Small intestine (tissue), 7 donors: Measurements from ENCODE around the gene FBXL13. TPM values are rescaled to one million over a fixed set of nuclear protein-coding genes. Genes with fewer than 3 reads are reported as not detected.

Experiments
- DNase-seq, 2 donors: peaks; one replicate each; pipeline versions ENCODE4 v3.0.0 to v3.0.0-alpha.2; 2013
- FAIRE-seq: peaks from 2 replicates; lab custom pipeline; 2012; peaks lifted over from hg19 to GRCh38; lab: Jason Lieb, UNC
- H3K27ac ChIP-seq, 3 donors: one replicate each; pipeline ENCODE4 v1.5.1; 2013; ENCODE audit warnings: low read length in 2 of 3, mild to moderate bottlenecking in 2 of 3, control low read depth in 1 of 3, inconsistent platforms in 1 of 3, low read depth in 1 of 3, moderate library complexity in 1 of 3
- H3K27me3 ChIP-seq, 3 donors: one replicate each; pipeline ENCODE4 v1.6.1; 2013; ENCODE audit warnings: low read length in 3 of 3, inconsistent platforms in 1 of 3; ENCODE audit not compliant: control insufficient read depth in 3 of 3, insufficient read depth in 3 of 3
- H3K36me3 ChIP-seq, 3 donors: one replicate each; pipeline ENCODE4 v1.6.1; 2013; ENCODE audit warnings: low read length in 3 of 3, inconsistent platforms in 1 of 3, low read depth in 1 of 3, mild to moderate bottlenecking in 1 of 3, moderate library complexity in 1 of 3; ENCODE audit not compliant: control insufficient read depth in 3 of 3, insufficient read depth in 2 of 3
- H3K4me1 ChIP-seq, 3 donors: one replicate each; pipeline ENCODE4 v1.6.1; 2013; ENCODE audit warnings: low read length in 2 of 3, inconsistent platforms in 1 of 3, low read depth in 1 of 3, mild to moderate bottlenecking in 1 of 3, moderate library complexity in 1 of 3; ENCODE audit not compliant: control insufficient read depth in 3 of 3, insufficient read depth in 2 of 3
- H3K4me3 ChIP-seq, 3 donors: one replicate each; pipeline ENCODE4 v1.5.1; 2013; ENCODE audit warnings: low read length in 3 of 3, control low read depth in 1 of 3, inconsistent platforms in 1 of 3, low read depth in 1 of 3, mild to moderate bottlenecking in 1 of 3, moderate library complexity in 1 of 3
- H3K9me3 ChIP-seq, 2 donors: one replicate each; pipeline ENCODE4 v1.6.1; 2013; ENCODE audit warnings: low read depth in 1 of 2, low read length in 1 of 2; ENCODE audit not compliant: control insufficient read depth in 2 of 2, insufficient read depth in 1 of 2
- WGBS, 3 donors: extraction: QIAGEN DNeasy Blood & Tissue Kit; methylation state at CpG; one replicate each; pipeline ENCODE4 v1.1.7; 2013; 5-methylcytosine and 5-hydroxymethylcytosine counted together
- polyA plus RNA-seq, 4 donors: library from polyadenylated mRNA; stranded (reverse) in 3 of 4; unstranded in 1 of 4; fragments of 200-250 nt in 3 of 4; fragments of 120-200 nt in 1 of 4; gene quantifications; one replicate each; pipeline versions ENCODE4 v1.2.1 to v1.2.3, GENCODE V29; 2013
- donor health status: healthy with polysubstance abuse.
- donor health status: control.
- donor health status: control.
- donor health status: Bipolar disorder and iron deficiency.
- donor health status: healthy.

The FBXL13 gene
- polyA plus RNA-seq, 4 donors = 0.10 to 0.38 TPM; not detected in 2

DNA sequence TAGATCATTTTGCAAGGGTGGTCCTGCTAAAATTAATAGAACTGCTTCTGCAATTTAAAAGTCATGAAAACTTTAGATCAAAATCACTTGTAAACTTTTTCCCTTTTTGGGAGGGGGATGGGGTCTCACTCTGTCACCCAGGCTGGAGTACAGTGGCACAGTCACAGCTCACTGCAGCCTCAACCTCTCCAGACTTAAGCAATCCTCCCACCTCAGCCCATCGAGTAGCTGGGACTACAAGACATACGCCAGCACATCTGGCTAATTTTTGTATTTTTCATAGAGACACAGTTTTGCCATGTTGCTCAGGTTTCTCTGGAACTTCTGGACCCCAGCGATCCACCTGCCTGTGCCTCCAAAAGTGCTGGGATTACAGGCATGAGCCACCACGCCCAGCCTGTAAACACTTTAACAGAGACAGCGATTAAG is 82.1 kb downstream of the FBXL13 start:
- no peaks in the 10 kb centered on the region for H3K36me3 ChIP-seq
- H3K9me3 ChIP-seq = no peaks in the 10 kb centered on the region
- H3K27ac ChIP-seq = peak overlapping the region in 2 of 3 donors; percentile 9 to 18
- H3K4me1 ChIP-seq = peaks cover 0 to 4% (median 4%) of the 10 kb centered on the region in 3 donors
- WGBS, 3 donors = 84 to 93% (median 91%) methylated on average over 5 of the region's 5 CpGs
- H3K4me3 ChIP-seq = no peak overlapping the region
- no peak for FAIRE-seq
- DNase-seq = no peak
- no peaks in the 10 kb centered on the region for H3K27me3 ChIP-seq

DNA sequence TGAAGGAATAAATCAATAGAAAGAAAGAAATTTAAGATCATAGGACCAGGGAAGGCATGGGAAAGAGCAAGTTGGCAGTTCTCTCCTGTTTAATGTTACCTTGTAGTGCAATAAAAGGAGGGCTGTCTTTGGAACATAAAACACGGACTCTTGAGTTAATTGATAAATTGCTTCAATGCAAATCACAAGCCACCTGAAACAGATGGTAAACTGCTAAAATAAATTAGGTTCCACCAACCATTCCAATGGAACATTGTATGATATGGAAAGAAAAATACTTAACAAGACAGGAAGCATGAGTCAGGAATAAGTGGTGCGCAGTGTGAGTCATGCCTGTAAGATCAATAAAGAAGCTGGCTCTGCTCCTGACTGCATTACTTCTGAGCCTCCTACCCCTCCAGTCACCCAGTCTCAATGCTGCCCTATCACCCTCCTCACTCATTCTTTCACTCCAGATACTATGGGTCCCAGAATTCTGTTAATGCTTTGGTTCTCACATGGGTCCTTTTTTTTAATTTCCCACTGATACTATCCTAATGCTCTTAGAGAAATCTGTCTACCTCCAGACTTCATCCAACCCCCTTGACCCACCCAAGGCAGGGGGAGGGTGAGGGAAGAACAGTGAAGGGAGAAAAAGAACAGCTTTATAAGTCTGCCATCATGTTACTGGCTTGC is 82.9 kb downstream of the FBXL13 start:
- H3K27ac ChIP-seq = peak overlapping the region in 1 of 3 donors; percentile 38
- FAIRE-seq = no peak

DNA sequence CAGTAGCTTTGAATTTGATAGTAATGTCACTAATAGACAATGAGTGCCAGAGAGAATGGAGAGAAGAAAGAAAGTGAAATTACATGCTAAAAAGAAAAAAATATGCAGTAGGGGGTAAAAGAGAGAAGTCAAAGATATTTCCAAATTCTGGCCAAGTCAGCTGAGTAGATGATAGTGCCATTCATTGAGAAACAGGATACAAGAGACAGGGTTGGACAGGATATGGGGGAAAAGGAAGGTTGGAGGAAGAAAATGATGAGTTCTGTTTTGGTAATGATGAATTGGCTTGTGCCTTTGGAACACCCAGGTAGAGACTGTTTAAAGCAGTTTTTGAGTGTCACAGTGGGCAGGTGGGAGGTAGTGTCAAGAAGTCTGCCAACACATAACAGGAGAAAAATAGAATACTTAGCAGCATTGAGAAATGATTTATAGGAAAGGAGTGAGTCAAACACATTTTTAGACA is 83.5 kb downstream of the FBXL13 start:
- no peaks in the 10 kb centered on the region for H3K27me3 ChIP-seq
- H3K4me1 ChIP-seq = peaks cover 0 to 4% (median 4%) of the 10 kb centered on the region in 3 donors
- no peak for DNase-seq
- no peaks in the 10 kb centered on the region for H3K36me3 ChIP-seq
- H3K4me3 ChIP-seq = no peak overlapping the region
- no peak for FAIRE-seq
- H3K27ac ChIP-seq = peak overlapping the region in 1 of 3 donors; percentile 36
- H3K9me3 ChIP-seq = no peaks in the 10 kb centered on the region

More for the DNA sequence above, 82.9 kb downstream of the FBXL13 start:
- DNase-seq = peak in 1 of 2 donors; percentile 73
- Histone ChIP-seq H3K27me3 (no peaks in the 10 kb centered on the region), H3K36me3 (no peaks in the 10 kb centered on the region), H3K4me1 (peaks cover 0 to 4% (median 4%) of the 10 kb centered on the region in 3 donors), H3K4me3 (no peak overlapping the region), H3K9me3 (no peaks in the 10 kb centered on the region)
- WGBS, 3 donors = 22 to 53% (median 52%) methylated on average over 2 of the region's 2 CpGs

DNA sequence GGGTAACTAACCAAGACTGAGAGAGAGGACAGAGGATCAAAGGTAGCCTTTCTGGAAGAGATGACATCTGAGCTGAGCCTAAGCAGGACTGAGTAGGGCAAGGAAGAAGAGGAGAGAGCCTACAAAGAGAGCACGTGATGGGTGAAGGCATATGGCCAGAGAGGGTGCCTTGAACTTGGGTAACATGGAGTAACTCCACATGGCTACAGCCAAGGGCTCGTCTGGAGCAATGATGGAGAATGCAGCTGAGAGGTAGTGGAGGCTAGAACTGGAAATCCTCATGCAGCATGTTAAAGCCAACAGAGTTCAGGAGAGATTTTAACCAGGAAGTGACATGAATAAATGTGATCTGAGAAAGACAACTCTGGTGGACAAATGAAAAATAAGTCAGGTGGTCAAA is 84.0 kb downstream of the FBXL13 start:
- DNase-seq = no peak
- H3K4me1 ChIP-seq = peaks cover 0 to 4% (median 4%) of the 10 kb centered on the region in 3 donors
- FAIRE-seq = no peak
- no peaks in the 10 kb centered on the region for H3K27me3 ChIP-seq
- no peaks in the 10 kb centered on the region for H3K36me3 ChIP-seq
- H3K4me3 ChIP-seq = no peak overlapping the region
- H3K9me3 ChIP-seq = no peaks in the 10 kb centered on the region
- WGBS, 3 donors = 63 to 82% (median 69%) methylated on average over 2 of the region's 2 CpGs
- no peak overlapping the region for H3K27ac ChIP-seq

DNA sequence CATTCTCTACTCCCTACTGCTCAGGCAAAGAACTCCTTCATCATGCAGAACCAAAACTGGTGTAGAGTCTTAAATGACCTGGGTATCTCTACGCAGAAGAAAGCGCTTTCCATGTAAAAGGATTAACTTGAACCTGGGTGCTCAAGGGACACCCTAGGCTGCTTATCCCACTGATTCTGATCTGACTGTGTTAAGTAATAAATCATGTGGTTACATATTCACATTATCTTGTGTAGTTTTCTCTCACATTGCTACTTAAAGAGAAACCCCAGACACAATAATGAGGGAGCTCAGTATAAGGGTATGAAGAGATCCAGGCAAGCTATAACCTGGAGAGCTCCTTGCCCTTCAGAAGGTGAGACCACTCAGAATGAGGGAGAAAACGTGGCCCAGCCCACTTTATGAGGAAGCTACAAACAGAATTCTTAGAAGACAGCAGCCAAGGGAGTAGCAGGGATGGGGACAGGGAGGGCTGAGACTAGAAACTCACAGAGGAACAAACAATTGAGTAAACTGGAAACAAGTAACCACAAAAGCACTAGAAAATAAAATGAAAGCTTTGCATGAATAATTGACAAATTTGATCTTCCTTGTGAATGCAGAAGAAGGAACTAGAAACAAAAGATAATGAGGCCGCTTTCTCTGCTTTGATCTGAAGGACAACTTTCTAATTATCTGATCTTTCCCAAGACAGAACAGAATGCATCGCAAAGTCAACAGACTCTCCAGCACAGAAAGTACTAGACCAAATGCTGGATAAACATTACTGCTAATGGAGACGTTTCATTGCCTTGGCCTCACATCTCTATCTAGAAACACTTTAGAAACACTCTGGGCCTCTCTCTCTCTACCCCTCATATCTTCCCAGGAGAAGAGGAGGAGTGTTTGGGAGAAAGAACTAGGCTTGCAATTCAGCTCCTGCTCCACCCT is 85.7 kb downstream of the FBXL13 start:
- Histone ChIP-seq H3K27ac (no peak overlapping the region), H3K36me3 (no peaks in the 10 kb centered on the region), H3K27me3 (no peaks in the 10 kb centered on the region), H3K4me3 (no peak overlapping the region), H3K4me1 (peaks cover 0 to 4% (median 4%) of the 10 kb centered on the region in 3 donors), H3K9me3 (no peaks in the 10 kb centered on the region)
- no peak for FAIRE-seq
- no peak for DNase-seq
- 49 to 67% (median 65%) methylated on average over 6 of the region's 6 CpGs for WGBS, 3 donors

DNA sequence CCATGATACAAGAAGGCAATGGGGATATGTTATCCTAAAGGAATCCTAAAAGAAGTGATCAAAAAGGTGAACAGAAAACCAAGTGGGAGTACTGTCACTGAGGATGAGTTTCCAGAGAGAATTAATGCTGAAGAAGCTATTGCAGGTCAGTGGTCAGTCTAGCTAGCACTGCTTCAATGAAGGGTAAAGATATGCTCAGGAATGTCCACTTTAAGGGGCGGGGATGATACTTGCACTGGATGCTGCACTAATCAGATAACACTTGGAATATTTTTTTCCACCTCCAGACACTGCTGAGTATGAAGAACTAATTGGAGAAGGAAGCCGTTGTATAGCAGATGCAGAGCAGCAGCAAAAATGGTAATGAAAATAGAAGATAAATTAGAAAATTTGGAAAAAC is 86.5 kb downstream of the FBXL13 start:
- Histone ChIP-seq H3K4me3 (no peak overlapping the region), H3K27ac (no peak overlapping the region), H3K9me3 (no peaks in the 10 kb centered on the region), H3K36me3 (no peaks in the 10 kb centered on the region), H3K4me1 (peaks cover 0 to 4% (median 4%) of the 10 kb centered on the region in 3 donors), H3K27me3 (no peaks in the 10 kb centered on the region)
- WGBS, 3 donors = 82 to 85% (median 83%) methylated on average over 2 of the region's 2 CpGs
- DNase-seq (no peak), FAIRE-seq (no peak)

DNA sequence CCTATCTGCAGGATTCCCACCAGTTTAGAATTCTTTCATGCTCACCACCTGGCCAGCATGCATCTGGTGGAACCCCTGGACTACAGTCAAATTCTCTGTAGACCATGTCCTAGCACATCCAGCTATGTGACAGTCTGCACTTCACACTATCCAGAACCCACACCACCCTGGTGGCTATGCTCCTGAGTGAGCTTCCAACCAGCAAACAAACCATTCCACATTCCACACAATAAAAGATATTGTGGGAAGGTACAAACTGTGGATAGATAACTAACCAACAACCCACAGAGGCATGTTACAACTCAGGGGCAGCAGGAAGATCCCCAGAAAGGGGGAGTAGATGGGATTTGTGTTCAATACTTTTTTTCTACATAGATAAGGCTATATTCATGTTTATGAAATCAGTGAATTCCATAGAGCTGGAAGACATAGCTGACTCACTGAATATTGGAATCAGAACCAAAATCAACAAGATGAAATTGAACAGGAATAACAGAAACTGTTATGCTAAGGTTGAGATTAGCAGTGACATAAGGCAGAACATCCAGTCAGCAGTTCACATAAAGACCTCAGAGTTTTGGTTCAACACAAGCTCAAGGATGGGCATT is 89.3 kb downstream of the FBXL13 start:
- Histone ChIP-seq H3K27me3 (no peaks in the 10 kb centered on the region), H3K9me3 (peaks cover 0 to 1% of the 10 kb centered on the region in 2 donors), H3K36me3 (no peaks in the 10 kb centered on the region), H3K4me1 (no peaks in the 10 kb centered on the region), H3K4me3 (no peak overlapping the region), H3K27ac (no peak overlapping the region)
- FAIRE-seq (no peak), DNase-seq (no peak)

DNA sequence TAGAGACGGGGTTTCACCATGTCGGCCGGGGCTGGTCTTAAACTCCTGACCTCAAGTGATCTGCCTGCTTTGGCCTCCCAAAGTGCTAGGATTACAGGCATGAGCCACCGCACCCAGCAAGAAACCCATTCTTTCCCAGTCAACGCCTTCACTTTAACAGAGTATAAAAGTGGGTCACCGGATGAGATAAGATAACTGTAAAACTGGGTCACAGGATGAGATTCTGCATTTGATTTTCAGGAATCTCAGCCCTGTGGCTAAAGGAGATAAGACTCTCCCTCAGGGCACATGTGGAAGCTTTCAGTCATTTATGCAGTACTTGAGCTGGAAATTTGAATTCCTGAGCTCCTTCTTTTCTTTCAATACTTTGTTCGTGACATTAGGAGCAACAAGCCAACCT is 91.0 kb downstream of the FBXL13 start:
- Histone ChIP-seq H3K27ac (no peak overlapping the region), H3K27me3 (no peaks in the 10 kb centered on the region), H3K36me3 (no peaks in the 10 kb centered on the region), H3K4me1 (no peaks in the 10 kb centered on the region), H3K4me3 (no peak overlapping the region), H3K9me3 (peaks cover 0 to 2% of the 10 kb centered on the region in 2 donors)
- FAIRE-seq (no peak), DNase-seq (no peak)
- WGBS, 3 donors = 79 to 86% (median 80%) methylated on average over 7 of the region's 7 CpGs
